ENCODE measurements around the gene ATP2C2. TPM values are rescaled to one million over a fixed set of nuclear protein-coding genes. Genes with fewer than 3 reads are reported as not detected.

The ATP2C2 gene
- total RNA-seq, 1 experiment from 2014 or later = 0.67 TPM

DNA sequence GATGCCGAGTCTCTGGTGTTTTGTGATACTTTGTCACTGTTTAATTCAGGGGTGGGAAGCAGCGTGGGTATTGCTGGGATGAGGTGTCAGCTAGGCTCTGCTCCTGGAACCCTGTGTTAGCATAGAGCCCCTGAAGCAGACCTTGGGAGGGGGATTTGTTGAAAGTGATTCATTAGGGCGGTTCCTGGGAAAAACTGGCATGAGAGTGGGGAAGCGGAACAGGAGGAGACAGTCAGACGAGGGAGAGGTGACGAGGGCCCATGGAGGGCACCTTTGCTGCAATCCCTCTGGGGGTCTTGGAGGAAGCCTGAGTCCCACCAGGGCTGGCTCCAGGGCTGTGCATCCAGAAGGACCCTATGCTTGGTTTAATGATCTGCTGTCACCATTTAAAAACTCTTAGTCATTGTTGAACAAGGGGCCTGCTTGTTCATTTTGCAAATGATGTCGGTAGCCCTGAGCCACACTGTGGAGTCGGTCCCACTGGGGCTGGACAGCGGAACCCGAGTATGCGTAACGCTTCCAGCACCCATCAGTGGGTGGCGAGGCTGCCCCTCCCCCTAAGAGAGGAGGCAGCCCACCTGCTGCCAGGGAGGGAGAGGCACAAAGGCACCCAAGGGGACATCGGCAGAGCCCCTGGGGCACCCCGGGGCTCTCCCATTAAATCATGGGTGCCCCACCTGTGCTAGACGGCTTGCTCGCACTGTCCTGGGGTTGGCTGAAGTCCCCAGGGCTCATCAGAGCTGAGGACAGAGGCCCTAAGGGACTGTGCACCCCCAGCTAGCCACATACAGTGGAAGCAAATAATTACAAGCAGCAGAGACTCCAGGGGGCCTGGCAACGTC lies 38.3 kb upstream of the ATP2C2 start:
- Histone ChIP-seq H3K4me1 (ENCODE audit: control insufficient read depth, insufficient read depth, low read length) (no peaks in the 10 kb centered on the region), H3K9me3 (ENCODE audit: control insufficient read depth, insufficient read depth, low read depth, low read length) (no peaks in the 10 kb centered on the region), H3K27me3 (ENCODE audit: control insufficient read depth, insufficient read depth, low read length) (no peaks in the 10 kb centered on the region), H3K4me3 (ENCODE audit: low read depth in 2 of 2, low read length in 2 of 2) (no peak overlapping the region), H3K36me3 (ENCODE audit: control insufficient read depth, insufficient read depth, low read length) (no peaks in the 10 kb centered on the region), H3K27ac (ENCODE audit: low read length) (no peak overlapping the region)
- no peak for DNase-seq (ENCODE audit: low read depth, low spot score)
- ChIA-PET POLR2A (no interaction called here), CTCF (no interaction called here)
- no peak for ATAC-seq
- intact Hi-C loops (cut with micrococcal nuclease; ENCODE audit: unreplicated experiment) = no loop called here
- TF ChIP-seq REST (IDR thresholded peaks at IDR 0.05; ENCODE audit: insufficient read depth in 1 of 2, low read depth in 2 of 2, low read length in 1 of 2) = no peak
- no TSS peak for BruUV-seq (replicated peaks)
- in situ Hi-C loops (cut with HindIII; ENCODE audit: low pct_unique_long_range_greater_than_20kb, low sequenced_read_pairs) = no loop called here

DNA sequence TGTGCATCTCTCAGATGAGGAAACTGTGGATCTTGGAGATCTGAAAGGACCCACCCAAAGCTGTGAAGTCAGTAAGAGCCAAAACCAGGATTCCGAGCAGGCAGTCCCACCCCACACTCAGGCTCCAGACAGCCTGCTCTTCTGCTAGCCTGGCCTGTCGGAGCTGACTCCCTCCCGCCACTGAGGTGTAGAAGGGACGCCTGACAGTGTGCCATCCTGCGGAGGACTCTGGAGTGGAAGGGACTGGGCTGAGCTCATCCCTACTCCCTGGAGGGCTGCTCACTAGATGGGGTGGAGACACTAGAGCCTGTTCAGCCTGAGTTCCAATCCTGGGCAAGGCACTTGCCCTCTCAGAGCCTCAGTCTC lies 37.7 kb upstream of the ATP2C2 start:
- DNase-seq (ENCODE audit: low read depth, low spot score) (no peak), ATAC-seq (no peak)
- ChIA-PET CTCF (no interaction called here), POLR2A (no interaction called here)
- in situ Hi-C loops (cut with HindIII; ENCODE audit: low pct_unique_long_range_greater_than_20kb, low sequenced_read_pairs) (no loop called here), intact Hi-C loops (cut with micrococcal nuclease; ENCODE audit: unreplicated experiment) (no loop called here)
- Histone ChIP-seq H3K4me3 (ENCODE audit: low read depth in 2 of 2, low read length in 2 of 2) (no peak overlapping the region), H3K27ac (ENCODE audit: low read length) (no peak overlapping the region), H3K36me3 (ENCODE audit: control insufficient read depth, insufficient read depth, low read length) (no peaks in the 10 kb centered on the region), H3K27me3 (ENCODE audit: control insufficient read depth, insufficient read depth, low read length) (no peaks in the 10 kb centered on the region), H3K9me3 (ENCODE audit: control insufficient read depth, insufficient read depth, low read depth, low read length) (no peaks in the 10 kb centered on the region), H3K4me1 (ENCODE audit: control insufficient read depth, insufficient read depth, low read length) (no peaks in the 10 kb centered on the region)
- TF ChIP-seq, protein P1, sequence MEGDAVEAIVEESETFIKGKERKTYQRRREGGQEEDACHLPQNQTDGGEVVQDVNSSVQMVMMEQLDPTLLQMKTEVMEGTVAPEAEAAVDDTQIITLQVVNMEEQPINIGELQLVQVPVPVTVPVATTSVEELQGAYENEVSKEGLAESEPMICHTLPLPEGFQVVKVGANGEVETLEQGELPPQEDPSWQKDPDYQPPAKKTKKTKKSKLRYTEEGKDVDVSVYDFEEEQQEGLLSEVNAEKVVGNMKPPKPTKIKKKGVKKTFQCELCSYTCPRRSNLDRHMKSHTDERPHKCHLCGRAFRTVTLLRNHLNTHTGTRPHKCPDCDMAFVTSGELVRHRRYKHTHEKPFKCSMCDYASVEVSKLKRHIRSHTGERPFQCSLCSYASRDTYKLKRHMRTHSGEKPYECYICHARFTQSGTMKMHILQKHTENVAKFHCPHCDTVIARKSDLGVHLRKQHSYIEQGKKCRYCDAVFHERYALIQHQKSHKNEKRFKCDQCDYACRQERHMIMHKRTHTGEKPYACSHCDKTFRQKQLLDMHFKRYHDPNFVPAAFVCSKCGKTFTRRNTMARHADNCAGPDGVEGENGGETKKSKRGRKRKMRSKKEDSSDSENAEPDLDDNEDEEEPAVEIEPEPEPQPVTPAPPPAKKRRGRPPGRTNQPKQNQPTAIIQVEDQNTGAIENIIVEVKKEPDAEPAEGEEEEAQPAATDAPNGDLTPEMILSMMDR (IDR thresholded peaks at IDR 0.05) = no peak
- TF ChIP-seq TCF7L2 (IDR thresholded peaks at IDR 0.05; ENCODE audit: low read depth, low read length) = no peak
- no TSS peak for BruUV-seq (replicated peaks)

- ChIA-PET CTCF (interaction anchor here (0.7 kb wide), 1 partner anchor 55 kb away, joined by 3 read pairs; no protein-coding TSS in a partner anchor), POLR2A (no interaction called here)
- H3K4me3 ChIP-seq (ENCODE audit: low read depth in 2 of 2, low read length in 2 of 2) = no peak overlapping the region
- H3K27ac ChIP-seq (ENCODE audit: low read length) = no peak overlapping the region
- ATAC-seq (no peak), DNase-seq (ENCODE audit: low read depth, low spot score) (no peak)
- intact Hi-C loops (cut with micrococcal nuclease; ENCODE audit: unreplicated experiment) = no loop called here
- BruUV-seq (replicated peaks) = no TSS peak
- H3K36me3 ChIP-seq (ENCODE audit: control insufficient read depth, insufficient read depth, low read length) = no peaks in the 10 kb centered on the region
- in situ Hi-C loops (cut with HindIII; ENCODE audit: low pct_unique_long_range_greater_than_20kb, low sequenced_read_pairs) = no loop called here
- H3K27me3 ChIP-seq (ENCODE audit: control insufficient read depth, insufficient read depth, low read length) = no peaks in the 10 kb centered on the region
- no peaks in the 10 kb centered on the region for H3K4me1 ChIP-seq (ENCODE audit: control insufficient read depth, insufficient read depth, low read length)
- no peaks in the 10 kb centered on the region for H3K9me3 ChIP-seq (ENCODE audit: control insufficient read depth, insufficient read depth, low read depth, low read length)
- no peak for TF ChIP-seq SIN3A (IDR thresholded peaks at IDR 0.05; ENCODE audit: borderline replicate concordance, insufficient read depth, low read depth, low read length)
Observed at GRCh38 chr16:84331998-84332780, 36.1 kb upstream of the ATP2C2 start.

Data from Panc1 (cell line).